GM12878 (cell line): Measurements from ENCODE around the gene SPDYE1. TPM values are rescaled to one million over a fixed set of nuclear protein-coding genes. Genes with fewer than 3 reads are reported as not detected.

ENCODE experiments used
- ATAC-seq: fragments of 200-7000 bp; cut with Tn5 transposase; 3 replicates; pipeline ENCODE4 v1.9.1; 2020; ENCODE audit warnings: mild to moderate bottlenecking, moderate library complexity
- BruUV-seq: library from RNA; stranded (reverse); fragments of 400-500 nt; replicated peaks from 2 replicates; lab custom pipeline; 2021; lab: Mats Ljungman, UMichigan
- CTCF ChIA-PET: fragments of 300-600 bp; sonication (Branson Sonifier 250); formaldehyde crosslinking; extraction: SDS; loops from one replicate; lab custom pipeline; 2021; ENCODE audit warnings: inconsistent platforms; lab: Yijun Ruan, JAX
- POLR2A ChIA-PET: fragments of 350-600 bp; formaldehyde crosslinking; extraction: SDS; loops from one replicate; lab custom pipeline; 2021; ENCODE audit warnings: inconsistent platforms; lab: Charles Lee
- RAD21 ChIA-PET: fragments of 300-600 bp; sonication (Branson Sonifier 250); formaldehyde crosslinking; loops from one replicate; lab custom pipeline; 2023; ENCODE audit warnings: antibody characterized with exemption; ENCODE audit not compliant: unreplicated experiment; lab: Charles Lee
- SMC1A ChIA-PET: fragments of 300-600 bp; sonication (Branson Sonifier 250); formaldehyde crosslinking; loops from one replicate; lab custom pipeline; 2023; ENCODE audit not compliant: unreplicated experiment, uncharacterized antibody; lab: Charles Lee
- DNase-seq: peaks from one replicate; pipeline ENCODE4 v3.0.0-alpha.2; 2011; ENCODE audit warnings: low read depth, low spot score
- FAIRE-seq: peaks from 3 replicates; lab custom pipeline; 2011; peaks lifted over from hg19 to GRCh38; lab: Jason Lieb, UNC
- H2AFZ ChIP-seq: 2 replicates; pipeline ENCODE4 v1.6.0; 2011; ENCODE audit warnings: low read depth, low read length, control low read depth; ENCODE audit not compliant: control insufficient read depth
- H3K27ac ChIP-seq: 2 replicates; pipeline ENCODE4 v1.5.1; 2011; ENCODE audit warnings: control low read depth; ENCODE audit not compliant: control insufficient read depth, insufficient read depth
- H3K27me3 ChIP-seq, 2 experiments: replicated peaks in 1 of 2; 2 replicates each; pipeline versions ENCODE4 v1.6.0 to v1.6.1; 2011; ENCODE audit warnings: low read length in 1 of 2; ENCODE audit not compliant: control insufficient read depth in 2 of 2, insufficient read depth in 2 of 2
- H3K36me3 ChIP-seq, 2 experiments: 2 replicates each; pipeline ENCODE4 v1.5.1; 2011; ENCODE audit warnings: low read length in 1 of 2; ENCODE audit not compliant: control insufficient read depth in 2 of 2, insufficient read depth in 2 of 2
- H3K4me1 ChIP-seq: 2 replicates; pipeline ENCODE4 v1.6.1; 2011; ENCODE audit warnings: mild to moderate bottlenecking, low read length, moderate library complexity, mixed read lengths; ENCODE audit not compliant: control insufficient read depth, insufficient read depth
- H3K4me2 ChIP-seq: 2 replicates; pipeline ENCODE4 v1.6.0; 2011; ENCODE audit warnings: control low read depth; ENCODE audit not compliant: control insufficient read depth, insufficient read depth
- H3K4me3 ChIP-seq: fragments of 200-600 bp; sonication (generic); 2 replicates; pipeline ENCODE4 v1.5.1; 2016
- H3K79me2 ChIP-seq: 2 replicates; pipeline ENCODE4 v1.6.0; 2011; ENCODE audit warnings: low read length; ENCODE audit not compliant: control insufficient read depth, insufficient read depth
- H3K9ac ChIP-seq: 2 replicates; pipeline ENCODE4 v1.8.0; 2011; ENCODE audit warnings: low read length, control low read depth, mixed read lengths; ENCODE audit not compliant: control insufficient read depth, insufficient read depth
- H3K9me3 ChIP-seq: replicated peaks from 3 replicates; pipeline ENCODE4 v1.5.1; 2011; ENCODE audit warnings: mild to moderate bottlenecking, low read length; ENCODE audit not compliant: control insufficient read depth, insufficient read depth
- H4K20me1 ChIP-seq: 2 replicates; pipeline ENCODE4 v1.6.0; 2011; ENCODE audit not compliant: control insufficient read depth, insufficient read depth
- ESRRA ChIP-seq: IDR thresholded peaks from 2 replicates; pipeline ENCODE4 v1.6.1; 2012; ENCODE audit warnings: mild to moderate bottlenecking, low read length, improper control_type of control experiment
- IKZF1 ChIP-seq: fragments of 450-650 bp; conservative IDR thresholded peaks from 2 replicates; pipeline ENCODE4 v1.6.1; 2017; ENCODE audit warnings: antibody characterized with exemption, mild to moderate bottlenecking
- MEF2B ChIP-seq: fragments of 450-650 bp; IDR thresholded peaks from 2 replicates; pipeline ENCODE4 v1.6.1; 2018; ENCODE audit warnings: mild to moderate bottlenecking, moderate library complexity; ENCODE audit not compliant: partially characterized antibody, poor library complexity, severe bottlenecking
- NFIC ChIP-seq: IDR thresholded peaks from 2 replicates; pipeline ENCODE4 v1.6.1; 2012; ENCODE audit warnings: low read depth, mild to moderate bottlenecking, inconsistent platforms, low read length, moderate library complexity
- SMAD1 ChIP-seq: fragments of 450-650 bp; IDR thresholded peaks from 2 replicates; pipeline ENCODE4 v1.6.1; 2018; ENCODE audit warnings: mild to moderate bottlenecking, low read depth; ENCODE audit not compliant: partially characterized antibody
- SP1 ChIP-seq: IDR thresholded peaks from one replicate; pipeline ENCODE4 v1.6.1; 2011; ENCODE audit warnings: low read depth, low read length
- YY1 ChIP-seq: IDR thresholded peaks from 2 replicates; pipeline ENCODE4 v1.6.1; 2011; ENCODE audit warnings: low read depth, mild to moderate bottlenecking, low read length
- ZNF24 ChIP-seq: fragments of 450-650 bp; IDR thresholded peaks from 2 replicates; pipeline ENCODE4 v1.6.1; 2017; ENCODE audit warnings: antibody characterized with exemption, mild to moderate bottlenecking
- WGBS: methylation state at CpG from one replicate; pipeline ENCODE4 v1.1.6; 2016; ENCODE audit warnings: low lambda C conversion rate; ENCODE audit not compliant: insufficient replicate concordance, insufficient coverage; ENCODE audit errors: missing lambda C conversion rate; 5-methylcytosine and 5-hydroxymethylcytosine counted together
- in situ Hi-C: fragments of 300-500 bp; cut with MboI; formaldehyde crosslinking; loops from 9 replicates; pipeline ENCODE4 v1.14.3; 2018; ENCODE audit warnings: mixed read lengths
- intact Hi-C: fragments of 100-400 bp; cut with micrococcal nuclease; formaldehyde crosslinking; loops from one replicate; pipeline ENCODE4 v1.14.2; 2022; ENCODE audit not compliant: unreplicated experiment
- polyA plus RNA-seq, 11 experiments: library from polyadenylated mRNA; depleted of rRNA in 4 of 11; unstranded in 6 of 11; stranded (reverse) in 5 of 11; fragments of >200 nt; fragmentation: Nextera tagmentation in 4 of 11; fragmentation: Illumina TruSeq in 1 of 11; extraction: Ambion mirVana in 4 of 11; extraction: Trizol in 1 of 11; gene quantifications; 1 replicate in 1 of 11; 2 replicates in 10 of 11; pipeline versions ENCODE4 v1.2.1 to v1.2.3, GENCODE V29; 2011 to 2016; ENCODE audit warnings: inconsistent platforms in 2 of 11, missing spikeins in 2 of 11, low read depth in 1 of 11
- total RNA-seq, 4 experiments: library from RNA; depleted of rRNA in 3 of 4; stranded (reverse); fragments of >200 nt in 3 of 4; fragmentation: Illumina TruSeq in 1 of 4; extraction: Trizol in 1 of 4; gene quantifications; 2 replicates each; pipeline versions ENCODE4 v1.2.1 to v1.2.3, GENCODE V29; 2013 to 2021

SPDYE1 gene
- total and polyA plus RNA-seq, 10 of the 15 experiments (the other 5 are each of a cell fraction or from before 2014, with no cell fraction given): 0.04 to 1.3 (median 0.07) TPM; not detected in 3

DNA sequence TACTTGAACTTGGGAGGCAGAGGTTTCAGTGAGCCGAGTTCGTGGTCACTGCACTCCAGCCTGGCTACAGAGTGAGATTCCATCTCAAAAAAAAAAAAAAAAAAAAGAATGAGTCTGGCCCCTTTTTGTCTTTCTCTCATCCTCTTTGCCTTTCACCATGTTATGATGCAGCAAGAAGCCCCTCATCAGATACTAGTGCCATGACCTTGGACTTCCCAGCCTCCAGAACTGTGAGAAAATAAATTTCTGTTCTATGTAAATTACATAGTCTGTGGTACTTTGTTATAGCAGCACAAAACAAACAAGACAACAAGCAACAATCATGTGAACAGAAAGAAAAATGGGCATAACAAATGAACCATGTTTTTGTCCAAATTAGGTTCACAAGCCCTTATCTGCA is 44.5 kb downstream of the SPDYE1 start:
- ChIA-PET POLR2A (interaction anchor here (0.7 to 1.1 kb wide), 3 partner anchors 37 to 531 kb away, joined by 4 to 5 read pairs (median 4); partner anchors contain the start of gene DDX56), RAD21 (no interaction called here), CTCF (no interaction called here), SMC1A (no interaction called here)
- BruUV-seq: no TSS peak
- peaks cover 11% of the 10 kb centered on the region for H3K4me1 ChIP-seq
- no peaks in the 10 kb centered on the region for H3K9me3 ChIP-seq
- H4K20me1 ChIP-seq: peaks cover 7% of the 10 kb centered on the region
- DNase-seq: no peak
- H3K9ac ChIP-seq: no peak overlapping the region
- intact Hi-C loops (no loop called here), in situ Hi-C loops (no loop called here)
- no peak for ATAC-seq
- peaks cover 31% of the 10 kb centered on the region for H3K79me2 ChIP-seq
- no peak overlapping the region for H2AFZ ChIP-seq
- TF ChIP-seq SMAD1 (no peak), YY1 (no peak)
- FAIRE-seq: no peak
- no peak overlapping the region for H3K27ac ChIP-seq
- H3K27me3 ChIP-seq: no peaks in the 10 kb centered on the region
- no peak overlapping the region for H3K4me3 ChIP-seq
- 100% methylated on average over 2 of the region's 2 CpGs for WGBS
- no peak overlapping the region for H3K4me2 ChIP-seq
- no peaks in the 10 kb centered on the region for H3K36me3 ChIP-seq

DNA sequence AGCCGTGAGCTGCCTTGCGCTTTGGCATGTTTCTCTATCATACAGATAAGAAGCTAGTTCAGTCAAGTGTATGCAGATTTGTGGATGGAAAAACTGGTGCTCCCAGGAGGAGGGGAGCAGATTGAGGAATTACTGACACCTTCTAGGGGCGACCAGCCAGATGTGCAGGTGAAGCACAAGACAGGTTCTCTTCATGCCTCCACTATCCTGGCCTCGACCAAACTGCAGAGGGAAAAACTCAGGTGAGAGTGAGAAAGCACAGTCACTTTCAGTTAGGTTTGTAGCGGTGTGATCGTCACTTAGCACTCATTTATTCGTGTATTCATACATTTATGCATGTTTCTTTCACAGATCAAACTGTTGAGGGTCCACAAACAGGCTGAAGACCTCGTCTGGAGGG is 46.2 kb downstream of the SPDYE1 start:
- 26% methylated on average over 8 of the region's 8 CpGs for WGBS
- intact Hi-C loops: no loop called here
- Histone ChIP-seq H3K9ac (peak overlapping the region; percentile 82), H3K27me3 (no peaks in the 10 kb centered on the region), H2AFZ (peak overlapping the region; percentile 88), H3K36me3 (no peaks in the 10 kb centered on the region; a peak in 1 of 4 replicates), H3K4me2 (peak overlapping the region; percentile 61), H4K20me1 (peaks cover 9% of the 10 kb centered on the region), H3K27ac (peak overlapping the region; percentile 88), H3K4me3 (peak overlapping the region; percentile 83), H3K79me2 (peaks cover 45% of the 10 kb centered on the region), H3K9me3 (no peaks in the 10 kb centered on the region), H3K4me1 (peaks cover 15% of the 10 kb centered on the region)
- TSS peak; percentile 92 for BruUV-seq
- ChIA-PET CTCF (interaction anchor here (1.1 kb wide), 1 partner anchor 25 kb away, joined by 5 read pairs; no protein-coding TSS in a partner anchor), POLR2A (interaction anchor here (0.8 to 2.1 kb wide), 7 partner anchors 20 to 158 kb away, joined by 3 to 16 read pairs (median 4); partner anchors contain the start of gene YKT6), RAD21 (interaction anchor here (1.0 to 2.1 kb wide), 2 partner anchors 24 to 53 kb away, joined by 3 to 6 read pairs; no protein-coding TSS in a partner anchor), SMC1A (interaction anchor here (0.8 to 1.8 kb wide), 4 partner anchors 14 to 37 kb away, joined by 3 to 6 read pairs (median 4); no protein-coding TSS in a partner anchor)
- TF ChIP-seq IKZF1 (no peak), SP1 (no peak), ESRRA (no peak), ZNF24 (no peak), MEF2B (no peak), NFIC (no peak)
- ATAC-seq (no peak), FAIRE-seq (no peak), DNase-seq (no peak)
- in situ Hi-C loops: no loop called here
